ENCODE results near the gene CAPN10.

GRCh38 chr2:240565333-240566202 lies 21.0 kb upstream of the CAPN10 start:
- TF ChIP-seq FOXK2 (IDR thresholded peaks at IDR 0.05) (no peak), CTBP1 (IDR thresholded peaks at IDR 0.05; ENCODE audit: borderline replicate concordance) (no peak), ARNT (IDR thresholded peaks at IDR 0.05) (no peak), FOXM1 (IDR thresholded peaks at IDR 0.05; ENCODE audit: borderline replicate concordance) (no peak), HDGF (IDR thresholded peaks at IDR 0.05; ENCODE audit: borderline replicate concordance) (no peak), NFRKB (IDR thresholded peaks at IDR 0.05) (no peak), LEF1 (IDR thresholded peaks at IDR 0.05; ENCODE audit: borderline replicate concordance) (no peak), TARDBP (IDR thresholded peaks at IDR 0.05) (no peak), SP1 (IDR thresholded peaks at IDR 0.05) (no peak), PKNOX1 (IDR thresholded peaks at IDR 0.05) (no peak), ZNF384 (IDR thresholded peaks at IDR 0.05) (no peak)
